H9 (cell line): ENCODE measurements around the gene ZMIZ1. TPM values are rescaled to one million over a fixed set of nuclear protein-coding genes. Genes with fewer than 3 reads are reported as not detected.

Source experiments
- DNase-seq: peaks from one replicate; pipeline ENCODE4 v3.0.0-alpha.2; 2017
- H2AFZ ChIP-seq: one replicate; pipeline ENCODE4 v1.6.1; 2013; ENCODE audit warnings: mild to moderate bottlenecking, low read length, control low read depth, moderate library complexity
- H2AK5ac ChIP-seq: 2 replicates; pipeline ENCODE4 v1.6.1; 2013; ENCODE audit warnings: low read length, control low read depth, mixed read lengths; ENCODE audit not compliant: insufficient read length
- H2BK120ac ChIP-seq: one replicate; pipeline ENCODE4 v1.6.1; 2013; ENCODE audit warnings: low read depth, mild to moderate bottlenecking, low read length, control low read depth, inconsistent platforms; ENCODE audit not compliant: poor library complexity, severe bottlenecking
- H2BK12ac ChIP-seq: 2 replicates; pipeline ENCODE4 v1.6.1; 2013; ENCODE audit warnings: low read length, control low read depth, mixed read lengths, low read depth; ENCODE audit not compliant: insufficient read length
- H2BK15ac ChIP-seq: 2 replicates; pipeline ENCODE4 v1.6.1; 2013; ENCODE audit warnings: low read depth, low read length, control low read depth
- H2BK20ac ChIP-seq: one replicate; pipeline ENCODE4 v1.6.1; 2013; ENCODE audit warnings: low read depth, mild to moderate bottlenecking, low read length, control low read depth, inconsistent platforms; ENCODE audit not compliant: poor library complexity, severe bottlenecking
- H2BK5ac ChIP-seq: 2 replicates; pipeline ENCODE4 v1.6.1; 2013; ENCODE audit warnings: low read length, control low read depth, mixed read lengths; ENCODE audit not compliant: insufficient read length
- H3K14ac ChIP-seq: 2 replicates; pipeline ENCODE4 v1.6.1; 2013; ENCODE audit warnings: low read length, control low read depth; ENCODE audit not compliant: insufficient read depth
- H3K18ac ChIP-seq: 2 replicates; pipeline ENCODE4 v1.6.1; 2013; ENCODE audit warnings: low read depth, mild to moderate bottlenecking, mixed read lengths, low read length, control low read depth; ENCODE audit not compliant: insufficient read length
- H3K23ac ChIP-seq: 2 replicates; pipeline ENCODE4 v1.6.1; 2013; ENCODE audit warnings: low read length, control low read depth, mixed read lengths, low read depth; ENCODE audit not compliant: insufficient read length
- H3K23me2 ChIP-seq: 2 replicates; pipeline ENCODE4 v1.6.1; 2013; ENCODE audit warnings: low read depth, mild to moderate bottlenecking, mixed read lengths, low read length, control low read depth; ENCODE audit not compliant: insufficient read length, poor library complexity, severe bottlenecking
- H3K27ac ChIP-seq: 2 replicates; pipeline ENCODE4 v1.5.1; 2013; ENCODE audit warnings: low read length, control low read depth, mixed read lengths, low read depth; ENCODE audit not compliant: insufficient read length
- H3K27me3 ChIP-seq: 2 replicates; pipeline ENCODE4 v1.6.1; 2013; ENCODE audit warnings: low read length, control low read depth, inconsistent platforms; ENCODE audit not compliant: insufficient read depth
- H3K4ac ChIP-seq: 2 replicates; pipeline ENCODE4 v1.6.1; 2013; ENCODE audit warnings: low read depth, mild to moderate bottlenecking, control low read depth, inconsistent platforms, low read length, moderate library complexity
- H3K4me1 ChIP-seq: 2 replicates; pipeline ENCODE4 v1.6.1; 2013; ENCODE audit warnings: low read length, control low read depth, inconsistent platforms; ENCODE audit not compliant: insufficient read depth
- H3K4me2 ChIP-seq: 2 replicates; pipeline ENCODE4 v1.6.1; 2013; ENCODE audit warnings: low read length, control low read depth, mixed read lengths; ENCODE audit not compliant: insufficient read length, insufficient read depth
- H3K56ac ChIP-seq: 2 replicates; pipeline ENCODE4 v1.6.1; 2013; ENCODE audit warnings: low read depth, mild to moderate bottlenecking, mixed read lengths, low read length, control low read depth; ENCODE audit not compliant: insufficient read length
- H3K79me1 ChIP-seq: 2 replicates; pipeline ENCODE4 v1.6.1; 2013; ENCODE audit warnings: low read depth, mild to moderate bottlenecking, moderate library complexity, low read length, control low read depth, inconsistent platforms; ENCODE audit not compliant: insufficient read depth, poor library complexity, severe bottlenecking
- H3K79me2 ChIP-seq: 2 replicates; pipeline ENCODE4 v1.6.1; 2013; ENCODE audit warnings: low read length, control low read depth, inconsistent platforms; ENCODE audit not compliant: insufficient read depth
- H3K9ac ChIP-seq: 2 replicates; pipeline ENCODE4 v1.6.1; 2013; ENCODE audit warnings: low read length, control low read depth, mixed read lengths; ENCODE audit not compliant: insufficient read length; ENCODE audit errors: extremely low read depth
- H3K9me3 ChIP-seq: one replicate; pipeline ENCODE4 v1.6.1; 2013; ENCODE audit warnings: low read depth, low read length, inconsistent platforms; ENCODE audit not compliant: control insufficient read depth
- H3T11ph ChIP-seq: one replicate; pipeline ENCODE4 v1.6.1; 2013; ENCODE audit warnings: mild to moderate bottlenecking, low read length, control low read depth, inconsistent platforms
- H4K20me1 ChIP-seq: one replicate; pipeline ENCODE4 v1.6.1; 2013; ENCODE audit not compliant: control insufficient read depth, insufficient read length, insufficient read depth
- H4K5ac ChIP-seq: 2 replicates; pipeline ENCODE4 v1.6.1; 2013; ENCODE audit warnings: low read depth, mild to moderate bottlenecking, mixed read lengths, low read length, control low read depth; ENCODE audit not compliant: insufficient read length
- H4K8ac ChIP-seq: replicated peaks from 2 replicates; pipeline ENCODE4 v1.6.1; 2013; ENCODE audit warnings: low read length, control low read depth, mixed read lengths, low read depth; ENCODE audit not compliant: insufficient read length
- H4K91ac ChIP-seq: 2 replicates; pipeline ENCODE4 v1.6.1; 2013; ENCODE audit warnings: low read depth, mild to moderate bottlenecking, moderate library complexity, mixed read lengths, low read length, control low read depth; ENCODE audit not compliant: insufficient read length
- H3K27ac Mint-ChIP-seq, 3 experiments: 2 replicates in 2 of 3; 3 replicates in 1 of 3; pipeline ENCODE4 v1.8.0; 2020 to 2021; ENCODE audit warnings: mixed read lengths in 3 of 3, mild to moderate bottlenecking in 1 of 3, moderate library complexity in 1 of 3
- H3K27me3 Mint-ChIP-seq: 2 replicates; pipeline ENCODE4 v1.8.0; 2021; ENCODE audit warnings: low read depth, mild to moderate bottlenecking, moderate library complexity, mixed read lengths
- H3K36me3 Mint-ChIP-seq, 3 experiments: 2 replicates in 2 of 3; 3 replicates in 1 of 3; pipeline ENCODE4 v1.8.0; 2020 to 2021; ENCODE audit warnings: low read depth in 3 of 3, mixed read lengths in 3 of 3; ENCODE audit not compliant: insufficient read depth in 1 of 3
- H3K4me1 Mint-ChIP-seq, 2 experiments: 2 replicates each; pipeline ENCODE4 v1.8.0; 2020; ENCODE audit warnings: mixed read lengths in 2 of 2
- H3K4me3 Mint-ChIP-seq, 2 experiments: 2 replicates in 1 of 2; 3 replicates in 1 of 2; pipeline ENCODE4 v1.8.0; 2020 to 2021; ENCODE audit warnings: mild to moderate bottlenecking in 2 of 2, mixed read lengths in 2 of 2, moderate library complexity in 1 of 2
- H3K9me3 Mint-ChIP-seq, 2 experiments: 2 replicates in 1 of 2; 3 replicates in 1 of 2; pipeline ENCODE4 v1.8.0; 2020; ENCODE audit warnings: mild to moderate bottlenecking in 2 of 2, mixed read lengths in 2 of 2, moderate library complexity in 1 of 2
- CTCF ChIP-seq: fragments of 200-600 bp; sonication (generic); conservative IDR thresholded peaks from 3 replicates; pipeline ENCODE4 v1.8.0; 2021; ENCODE audit warnings: antibody characterized with exemption, mild to moderate bottlenecking
- WGBS: extraction: QIAGEN DNeasy Blood & Tissue Kit; methylation state at CpG from one replicate; pipeline ENCODE4 v1.1.7; 2013; ENCODE audit warnings: missing lambda C conversion rate, low lambda C conversion rate, mixed read lengths; ENCODE audit not compliant: insufficient read length; ENCODE audit errors: extremely low coverage; 5-methylcytosine and 5-hydroxymethylcytosine counted together
- total RNA-seq: library from RNA; stranded (reverse); gene quantifications from 2 replicates; pipeline ENCODE4 v1.2.1, GENCODE V29; 2021

The ZMIZ1 gene
- total RNA-seq, 1 experiment from 2014 or later, result 36.9 TPM

GRCh38 chr10:79044036-79044632 is 24.6 kb upstream of the ZMIZ1 start:
- Histone ChIP-seq H4K20me1 (no peaks in the 10 kb centered on the region), H3K79me1 (no peaks in the 10 kb centered on the region), H3K79me2 (no peaks in the 10 kb centered on the region), H3K18ac (no peak overlapping the region), H2BK5ac (no peak overlapping the region), H2BK15ac (no peak overlapping the region; the same call in 1 of the 2 replicates), H4K91ac (no peak overlapping the region), H3K4me1 (no peaks in the 10 kb centered on the region), H2AFZ (no peak overlapping the region), H2BK120ac (no peak overlapping the region), H3K27me3 (no peaks in the 10 kb centered on the region), H3K4ac (no peak overlapping the region), H3K4me2 (no peak overlapping the region), H4K5ac (no peak overlapping the region), H3K56ac (no peak overlapping the region), H3K9ac (no peak overlapping the region), H2AK5ac (no peak overlapping the region), H2BK12ac (no peak overlapping the region), H3K27ac (no peak overlapping the region), H3K23me2 (no peaks in the 10 kb centered on the region), H3T11ph (no peak overlapping the region), H4K8ac (no peak overlapping the region), H3K23ac (no peak overlapping the region), H3K9me3 (no peaks in the 10 kb centered on the region), H3K14ac (no peak overlapping the region; the same call in 1 of the 2 replicates), H2BK20ac (no peak overlapping the region)
- Mint-ChIP-seq H3K4me3 (no peak overlapping the region), H3K36me3 (no peaks in the 10 kb centered on the region), H3K27ac (no peak overlapping the region), H3K27me3 (peaks cover 17% of the 10 kb centered on the region), H3K9me3 (no peaks in the 10 kb centered on the region), H3K4me1 (peaks cover 13 to 17% of the 10 kb centered on the region in 2 experiments)
- no peak for DNase-seq
- no peak for TF ChIP-seq CTCF
- no CpG with 5 or more reads among the region's 5 CpGs for WGBS
